ENCODE data around the gene TCP11. TPM values are rescaled to one million over a fixed set of nuclear protein-coding genes. Genes with fewer than 3 reads are reported as not detected.

TCP11 gene
- total and polyA plus RNA-seq, 2 of the 13 experiments (the other 11 are each of a cell fraction or from before 2014, with no cell fraction given), result 0.04 TPM; not detected in 1

- CTCF ChIA-PET (ENCODE audit: low intra/inter-chr PET ratio, low total read pairs), result no interaction called here
- no peak for ATAC-seq
- H3K9me3 ChIP-seq (ENCODE audit: low read length), result no peaks in the 10 kb centered on the region
- TF ChIP-seq ZNF354B (CRISPR knock-in tag; IDR thresholded peaks at IDR 0.05) (no peak), CREM (IDR thresholded peaks at IDR 0.05) (no peak), CREM (CRISPR knock-in tag; IDR thresholded peaks at IDR 0.05) (no peak), CHCHD3 (CRISPR knock-in tag; IDR thresholded peaks at IDR 0.05) (no peak), KLF9 (CRISPR knock-in tag; IDR thresholded peaks at IDR 0.05; ENCODE audit: low read depth) (no peak), HOXA3 (CRISPR knock-in tag; IDR thresholded peaks at IDR 0.05) (no peak), MAF1 (CRISPR knock-in tag; IDR thresholded peaks at IDR 0.05; ENCODE audit: borderline replicate concordance) (no peak), ZKSCAN5 (CRISPR knock-in tag; IDR thresholded peaks at IDR 0.05) (no peak), MAFF (IDR thresholded peaks at IDR 0.05; ENCODE audit: low read depth, low read length) (no peak), AGO2 (optimal IDR thresholded peaks at IDR 0.05; ENCODE audit: low read depth, low read length) (no peak), ZNF720 (CRISPR knock-in tag; IDR thresholded peaks at IDR 0.05) (no peak), ZNF225 (CRISPR knock-in tag; IDR thresholded peaks at IDR 0.05) (no peak), SPEN (CRISPR knock-in tag; IDR thresholded peaks at IDR 0.05; ENCODE audit: low read depth) (no peak), MXD1 (CRISPR knock-in tag; IDR thresholded peaks at IDR 0.05) (no peak), ZBTB4 (CRISPR knock-in tag; IDR thresholded peaks at IDR 0.05; ENCODE audit: borderline replicate concordance) (no peak), THAP9 (CRISPR knock-in tag; IDR thresholded peaks at IDR 0.05; ENCODE audit: borderline replicate concordance) (no peak), KLF11 (CRISPR knock-in tag; IDR thresholded peaks at IDR 0.05) (no peak), SP5 (CRISPR knock-in tag; IDR thresholded peaks at IDR 0.05; ENCODE audit: borderline replicate concordance, low read depth) (no peak)
- peaks cover 6% of the 10 kb centered on the region in 2 experiments; a peak in 4 of 5 replicates for H3K36me3 ChIP-seq (replicated peaks in 1 of 2; ENCODE audit: control insufficient read depth in 1 of 2, insufficient read depth in 2 of 2, low read length in 2 of 2)
- POLR2A ChIA-PET, result no interaction called here
- 97% methylated on average over 2 of the region's 2 CpGs for WGBS (ENCODE audit: low lambda C conversion rate)
- H3K27ac ChIP-seq (ENCODE audit: extremely low read length, insufficient read depth, low read length), result no peak overlapping the region
- in situ Hi-C loops (cut with HindIII; ENCODE audit: extremely low pct_ligation_motif_present, low pct_unique_long_range_greater_than_20kb) (no loop called here), intact Hi-C loops (cut with micrococcal nuclease; ENCODE audit: unreplicated experiment) (no loop called here)
- H3K27me3 ChIP-seq (ENCODE audit: control insufficient read depth in 1 of 2, insufficient read depth in 2 of 2, low read length in 2 of 2), result no peaks in the 10 kb centered on the region
- H3K4me1 ChIP-seq (ENCODE audit: insufficient read depth, low read length), result no peaks in the 10 kb centered on the region
- H4K20me1 ChIP-seq (ENCODE audit: insufficient read depth, low read length), result no peaks in the 10 kb centered on the region
- H2AFZ ChIP-seq (ENCODE audit: low read length), result no peak overlapping the region
- BruUV-seq (replicated peaks), result no TSS peak
- H3K9ac ChIP-seq (ENCODE audit: insufficient read depth, low read depth, low read length), result no peak overlapping the region
- no peaks in the 10 kb centered on the region for H3K79me2 ChIP-seq (ENCODE audit: insufficient read depth, low read length)
- no peak for FAIRE-seq
- no peak for DNase-seq (ENCODE audit: low spot score)
- H3K4me2 ChIP-seq (ENCODE audit: low read depth, low read length), result no peak overlapping the region
- no peak overlapping the region for H3K4me3 ChIP-seq (replicated peaks in 1 of 3; ENCODE audit: insufficient read depth in 1 of 3, low read depth in 2 of 3, low read length in 3 of 3)
Observed at GRCh38 chr6:35069262-35069661, 71.9 kb downstream of the TCP11 start.

All from HepG2 (cell line).